ENCODE measurements around the gene PCDHA13.
A peak's percentile ranks its signal among the peaks of the same experiment; 100 is the strongest.
"Not testable (repeated sequence)": the region's sequence is repeated elsewhere in the genome, so short reads cannot be mapped to it uniquely, and the experiment has no call there.

PCDHA13 gene

GRCh38 chr5:140881889-140882590 lies at the start of gene PCDHA13:
Gene PCDHA13, plus strand, starts transcription at chr5:140882124. Its CDS starts 145 bp downstream, at chr5:140882269.
- DNase-seq (ENCODE audit: extremely low read depth, low read depth): no peak

GRCh38 chr5:140833993-140834392 lies 47.9 kb upstream of the PCDHA13 start, which contains the start of gene PCDHA7:
Gene PCDHA7, plus strand, starts transcription at chr5:140834269. Its CDS starts 115 bp downstream, at chr5:140834384.
- TF ChIP-seq CTCF (IDR thresholded peaks at IDR 0.05; ENCODE audit: low read depth, low read length): no peak
- DNase-seq (ENCODE audit: extremely low read depth, low read depth): no peak

More at GRCh38 chr5:140881889-140882590, at the start of gene PCDHA13:
- no peak for TF ChIP-seq CTCF (IDR thresholded peaks at IDR 0.05; ENCODE audit: low read depth, low read length)

- DNase-seq (ENCODE audit: extremely low read depth, low read depth): not testable (repeated sequence)
Observed at GRCh38 chr5:140834439-140835008, 47.4 kb upstream of the PCDHA13 start.

GRCh38 chr5:140835622-140836510 lies 46.1 kb upstream of the PCDHA13 start:
- no peak for DNase-seq (ENCODE audit: extremely low read depth, low read depth)
- TF ChIP-seq CTCF (IDR thresholded peaks at IDR 0.05; ENCODE audit: low read depth, low read length): no peak

GRCh38 chr5:140840978-140841962 lies 40.7 kb upstream of the PCDHA13 start, which contains the start of gene PCDHA8:
Gene PCDHA8, plus strand, starts transcription at chr5:140841187. Its CDS starts 135 bp downstream, at chr5:140841322.
- no peak for DNase-seq (ENCODE audit: extremely low read depth, low read depth)
- peak; percentile 26 for TF ChIP-seq CTCF (IDR thresholded peaks at IDR 0.05; ENCODE audit: low read depth, low read length)

GRCh38 chr5:140842798-140843733 lies 38.9 kb upstream of the PCDHA13 start:
- no peak for TF ChIP-seq CTCF (IDR thresholded peaks at IDR 0.05; ENCODE audit: low read depth, low read length)
- DNase-seq (ENCODE audit: extremely low read depth, low read depth): no peak

- DNase-seq (ENCODE audit: extremely low read depth, low read depth): not testable (repeated sequence)
Observed at GRCh38 chr5:140848139-140849102, 33.5 kb upstream of the PCDHA13 start, which contains the start of gene PCDHA9. Gene PCDHA9, plus strand, starts transcription at chr5:140848382. Its CDS starts 114 bp downstream, at chr5:140848496.

- DNase-seq (ENCODE audit: extremely low read depth, low read depth): not testable (repeated sequence)
Observed at GRCh38 chr5:140849831-140850634, 31.9 kb upstream of the PCDHA13 start.
